ENCODE data around the gene SLC25A45. TPM values are rescaled to one million over a fixed set of nuclear protein-coding genes. Genes with fewer than 3 reads are reported as not detected.
A peak's percentile ranks its signal among the peaks of the same experiment; 100 is the strongest.

SLC25A45 gene
- total RNA-seq, 3 donors from 2014 or later (not counting 1 experiment from before 2014, with no cell fraction given), result 50.9 to 61.1 (median 61.0) TPM

DNA sequence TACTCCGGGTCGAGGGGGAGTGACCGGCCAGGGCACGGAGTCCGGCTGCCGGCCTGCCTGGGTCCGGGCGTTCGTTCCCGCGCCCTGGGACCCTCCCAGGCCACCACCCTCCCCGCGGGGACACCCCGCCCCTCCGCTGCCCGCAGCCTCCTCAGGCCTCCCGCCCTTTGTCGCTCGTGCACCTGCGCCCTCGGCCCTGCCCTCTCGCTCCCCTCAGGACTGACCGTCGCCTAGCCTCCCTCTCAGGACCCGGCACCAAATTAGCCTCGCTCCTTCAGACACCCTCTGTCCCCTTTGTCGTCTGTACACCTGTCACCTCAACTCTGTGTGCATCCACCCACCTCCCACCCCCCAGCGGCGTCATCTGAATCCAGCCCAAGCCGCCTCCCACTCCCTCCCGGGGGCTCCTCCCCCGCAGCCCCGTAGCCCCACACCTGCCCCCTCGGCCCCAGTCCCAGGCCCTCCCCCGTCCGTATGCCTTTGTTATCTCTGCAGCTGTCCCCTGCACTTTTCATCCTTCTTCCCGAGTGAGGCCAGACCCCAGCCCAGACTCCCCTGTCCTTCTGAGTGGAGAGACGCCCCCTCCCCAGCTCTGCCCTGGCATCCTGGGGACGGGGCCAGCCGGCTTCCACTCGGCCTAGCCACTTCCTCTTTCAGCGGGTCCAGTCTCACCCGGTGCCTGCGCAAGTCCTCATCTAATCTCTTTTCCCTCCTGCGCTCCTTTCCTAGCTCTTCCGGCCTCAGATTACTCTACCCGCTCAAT is 27.3 kb downstream of the SLC25A45 start:
- no peak overlapping the region for H3K27ac ChIP-seq (ENCODE audit: low read length)

DNA sequence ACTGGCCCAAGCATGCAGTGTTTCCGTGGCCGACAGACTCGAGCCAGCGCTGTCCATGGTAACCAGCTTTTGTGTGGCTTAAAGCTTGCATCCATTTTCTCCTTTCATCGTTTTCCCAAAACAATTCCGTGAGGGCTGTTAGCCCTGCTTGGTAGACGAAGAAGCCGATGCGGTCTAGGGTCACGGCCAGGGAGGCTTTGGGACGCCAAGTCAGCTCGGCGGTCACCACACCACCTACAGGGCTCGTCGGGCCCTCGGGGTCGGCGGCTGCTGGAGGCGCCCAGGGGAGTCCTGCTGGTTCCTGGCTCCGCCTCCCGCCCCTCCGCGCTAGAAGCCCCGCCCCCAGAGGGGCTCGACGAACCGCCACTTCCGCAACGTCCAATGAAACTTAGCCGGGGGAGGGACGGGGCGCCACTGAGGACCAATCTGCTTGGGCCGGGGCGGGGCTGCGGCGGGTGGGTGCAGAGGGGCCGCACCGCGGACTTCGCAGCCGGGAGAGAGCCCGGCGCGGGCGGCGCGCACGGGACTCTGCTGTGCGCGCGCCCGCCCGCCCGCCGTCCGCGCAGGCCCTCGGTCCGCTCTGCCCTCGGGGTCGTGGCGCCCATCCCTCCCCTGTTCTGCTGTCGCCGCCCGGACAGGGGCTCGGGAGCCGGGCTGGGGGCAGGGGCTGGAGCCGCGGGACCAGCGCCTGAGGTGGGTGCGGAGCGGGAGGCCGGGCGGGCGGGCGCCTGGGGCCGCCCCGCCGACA is 28.0 kb downstream of the SLC25A45 start, which contains the start of gene TIGD3:
Gene TIGD3 (plus strand): TSS at position 487 of the 748 bp plus-strand sequence. CDS start 1,058 bp downstream, outside the sequence.
- Mint-ChIP-seq H3K27ac (peak within 1 kb of the TSS; percentile 79 to 94), H3K27me3 (ENCODE audit: low read depth in 2 of 2) (no peaks in the 10 kb centered on the region), H3K4me3 (peak within 1 kb of the TSS; percentile 92), H3K9me3 (no peaks in the 10 kb centered on the region), H3K4me1 (peaks cover 15 to 20% of the 10 kb centered on the region in 2 donors), H3K36me3 (no peaks in the 10 kb centered on the region)
- Histone ChIP-seq H3K9me3 (ENCODE audit: control insufficient read depth, insufficient read depth, low read length) (no peaks in the 10 kb centered on the region), H3K4me1 (ENCODE audit: control insufficient read depth, insufficient read depth, low read length) (peaks cover 19% of the 10 kb centered on the region), H3K27ac (ENCODE audit: low read length) (peak within 1 kb of the TSS; percentile 44), H3K27me3 (ENCODE audit: control insufficient read depth, insufficient read depth, low read length) (no peaks in the 10 kb centered on the region), H3K36me3 (ENCODE audit: control insufficient read depth, insufficient read depth, low read length) (peaks cover 22% of the 10 kb centered on the region), H3K4me3 (ENCODE audit: low read length) (peak within 1 kb of the TSS; percentile 49)
- intact Hi-C loops (cut with micrococcal nuclease), result loop anchor here (1.0 to 10.0 kb wide), 2 partner anchors 21 to 430 kb away; partner anchors contain the start of genes AP5B1, DPF2 and OVOL1
- TF ChIP-seq, protein P1, sequence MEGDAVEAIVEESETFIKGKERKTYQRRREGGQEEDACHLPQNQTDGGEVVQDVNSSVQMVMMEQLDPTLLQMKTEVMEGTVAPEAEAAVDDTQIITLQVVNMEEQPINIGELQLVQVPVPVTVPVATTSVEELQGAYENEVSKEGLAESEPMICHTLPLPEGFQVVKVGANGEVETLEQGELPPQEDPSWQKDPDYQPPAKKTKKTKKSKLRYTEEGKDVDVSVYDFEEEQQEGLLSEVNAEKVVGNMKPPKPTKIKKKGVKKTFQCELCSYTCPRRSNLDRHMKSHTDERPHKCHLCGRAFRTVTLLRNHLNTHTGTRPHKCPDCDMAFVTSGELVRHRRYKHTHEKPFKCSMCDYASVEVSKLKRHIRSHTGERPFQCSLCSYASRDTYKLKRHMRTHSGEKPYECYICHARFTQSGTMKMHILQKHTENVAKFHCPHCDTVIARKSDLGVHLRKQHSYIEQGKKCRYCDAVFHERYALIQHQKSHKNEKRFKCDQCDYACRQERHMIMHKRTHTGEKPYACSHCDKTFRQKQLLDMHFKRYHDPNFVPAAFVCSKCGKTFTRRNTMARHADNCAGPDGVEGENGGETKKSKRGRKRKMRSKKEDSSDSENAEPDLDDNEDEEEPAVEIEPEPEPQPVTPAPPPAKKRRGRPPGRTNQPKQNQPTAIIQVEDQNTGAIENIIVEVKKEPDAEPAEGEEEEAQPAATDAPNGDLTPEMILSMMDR (IDR thresholded peaks at IDR 0.05), result no peak
- under 1% methylated on average over 79 of the region's 79 CpGs for WGBS (ENCODE audit: insufficient coverage)
- DNase-seq (peak; percentile 96 to 97), ATAC-seq (peak; percentile 96 to 99 (median 97))

More for the DNA sequence above, 27.3 kb downstream of the SLC25A45 start:
- DNase-seq (peak; percentile 36 to 76), ATAC-seq (peak; percentile 21 to 38 (median 30))
- H3K27ac Mint-ChIP-seq, result peak overlapping the region; percentile 11 to 94
- Histone ChIP-seq H3K27me3 (ENCODE audit: control insufficient read depth, insufficient read depth, low read length) (no peaks in the 10 kb centered on the region), H3K4me1 (ENCODE audit: control insufficient read depth, insufficient read depth, low read length) (peaks cover 19% of the 10 kb centered on the region), H3K9me3 (ENCODE audit: control insufficient read depth, insufficient read depth, low read length) (no peaks in the 10 kb centered on the region), H3K4me3 (ENCODE audit: low read length) (peak overlapping the region; percentile 49), H3K36me3 (ENCODE audit: control insufficient read depth, insufficient read depth, low read length) (peaks cover 19% of the 10 kb centered on the region)
- no peaks in the 10 kb centered on the region for H3K27me3 Mint-ChIP-seq (ENCODE audit: low read depth in 2 of 2)
- TF ChIP-seq, protein P1 (IDR thresholded peaks at IDR 0.05), result no peak
- no peaks in the 10 kb centered on the region for H3K9me3 Mint-ChIP-seq
- intact Hi-C loops (cut with micrococcal nuclease), result loop anchor here (10.0 kb wide), 1 partner anchor 430 kb away; the partner anchor contains the start of genes AP5B1 and OVOL1
- WGBS (ENCODE audit: insufficient coverage), result 1% methylated on average over 47 of the region's 47 CpGs
- H3K4me3 Mint-ChIP-seq, result peak overlapping the region; percentile 92
- no peaks in the 10 kb centered on the region for H3K36me3 Mint-ChIP-seq
- peaks cover 15 to 20% of the 10 kb centered on the region in 2 donors for H3K4me1 Mint-ChIP-seq

DNA sequence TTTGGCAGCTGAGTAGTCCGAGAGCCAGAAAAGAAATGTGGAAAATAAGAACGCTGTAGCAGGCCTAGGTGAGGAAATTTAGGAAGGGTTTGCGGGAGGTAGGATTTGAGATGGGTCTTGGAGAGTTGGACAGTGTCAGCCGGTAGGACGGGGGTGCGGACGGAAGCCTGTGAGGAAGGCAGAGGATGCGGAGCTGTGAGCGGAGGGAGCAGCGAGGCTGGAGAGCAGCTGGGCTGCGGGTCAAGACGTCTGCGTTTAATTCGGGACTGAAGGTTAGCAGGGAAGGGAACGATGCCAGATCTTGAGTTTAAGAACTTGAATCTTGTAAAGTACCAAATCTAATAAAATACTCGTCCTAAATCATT is 28.6 kb downstream of the SLC25A45 start:
- Histone ChIP-seq H3K4me1 (ENCODE audit: control insufficient read depth, insufficient read depth, low read length) (peaks cover 19% of the 10 kb centered on the region), H3K9me3 (ENCODE audit: control insufficient read depth, insufficient read depth, low read length) (no peaks in the 10 kb centered on the region), H3K36me3 (ENCODE audit: control insufficient read depth, insufficient read depth, low read length) (peaks cover 26% of the 10 kb centered on the region), H3K27ac (ENCODE audit: low read length) (peak overlapping the region; percentile 44), H3K27me3 (ENCODE audit: control insufficient read depth, insufficient read depth, low read length) (no peaks in the 10 kb centered on the region), H3K4me3 (ENCODE audit: low read length) (peak overlapping the region; percentile 49)
- peak overlapping the region; percentile 79 to 94 for H3K27ac Mint-ChIP-seq
- ATAC-seq (no peak), DNase-seq (no peak)
- intact Hi-C loops (cut with micrococcal nuclease), result loop anchor here (1.0 to 10.0 kb wide), 2 partner anchors 21 to 431 kb away; partner anchors contain the start of genes AP5B1, DPF2 and OVOL1
- H3K27me3 Mint-ChIP-seq (ENCODE audit: low read depth in 2 of 2), result no peaks in the 10 kb centered on the region
- TF ChIP-seq, protein P1 (IDR thresholded peaks at IDR 0.05), result no peak
- H3K36me3 Mint-ChIP-seq, result no peaks in the 10 kb centered on the region
- no peaks in the 10 kb centered on the region for H3K9me3 Mint-ChIP-seq
- 73% methylated on average over 16 of the region's 16 CpGs for WGBS (ENCODE audit: insufficient coverage)
- peak overlapping the region; percentile 81 for H3K4me3 Mint-ChIP-seq
- H3K4me1 Mint-ChIP-seq, result peaks cover 15 to 20% of the 10 kb centered on the region in 2 donors
